Endothelial cell (in vitro differentiated cells): Measurements from ENCODE around the gene TFIP11. TPM values are rescaled to one million over a fixed set of nuclear protein-coding genes. Genes with fewer than 3 reads are reported as not detected.

ENCODE experiments used
- DNase-seq: peaks from one replicate; pipeline ENCODE4 v3.0.0; 2021; ENCODE audit warnings: low spot score
- H3K27ac Mint-ChIP-seq: one replicate; pipeline ENCODE4 v1.8.0; 2021; ENCODE audit warnings: mixed read lengths, inconsistent platforms; ENCODE audit not compliant: unreplicated experiment
- H3K27me3 Mint-ChIP-seq: one replicate; pipeline ENCODE4 v1.8.0; 2021; ENCODE audit warnings: mild to moderate bottlenecking, moderate library complexity, mixed read lengths, inconsistent platforms; ENCODE audit not compliant: unreplicated experiment
- H3K36me3 Mint-ChIP-seq: one replicate; pipeline ENCODE4 v1.8.0; 2021; ENCODE audit warnings: mild to moderate bottlenecking, low read depth, mixed read lengths, inconsistent platforms; ENCODE audit not compliant: unreplicated experiment
- H3K4me1 Mint-ChIP-seq: one replicate; pipeline ENCODE4 v1.8.0; 2021; ENCODE audit warnings: mild to moderate bottlenecking, mixed read lengths, inconsistent platforms; ENCODE audit not compliant: unreplicated experiment
- H3K4me3 Mint-ChIP-seq: one replicate; pipeline ENCODE4 v1.8.0; 2021; ENCODE audit warnings: mild to moderate bottlenecking, mixed read lengths, inconsistent platforms; ENCODE audit not compliant: unreplicated experiment
- H3K9me3 Mint-ChIP-seq: one replicate; pipeline ENCODE4 v1.8.0; 2021; ENCODE audit warnings: mixed read lengths, inconsistent platforms; ENCODE audit not compliant: unreplicated experiment
- CTCF ChIP-seq: fragments of 200-600 bp; sonication (generic); IDR thresholded peaks from one replicate; pipeline ENCODE4 v1.5.0; 2021; ENCODE audit warnings: antibody characterized with exemption; ENCODE audit not compliant: unreplicated experiment
- total RNA-seq: library from RNA; stranded (reverse); fragmentation: NEBNext Ultra II Directional; extraction: Animal tissue kit (Norgen Biotek cat#: 25700); gene quantifications from one replicate; pipeline ENCODE4 v1.2.1, GENCODE V29; 2021; ENCODE audit not compliant: unreplicated experiment

TFIP11 gene
- total RNA-seq, 1 donor from 2014 or later = 38.6 TPM

GRCh38 chr22:26481694-26482093, 30.6 kb downstream of the TFIP11 start:
- H3K27ac Mint-ChIP-seq = no peak overlapping the region
- H3K9me3 Mint-ChIP-seq = no peaks in the 10 kb centered on the region
- H3K4me3 Mint-ChIP-seq = no peak overlapping the region
- no peak for DNase-seq
- no peak for TF ChIP-seq CTCF
- peaks cover 3% of the 10 kb centered on the region for H3K27me3 Mint-ChIP-seq
- peaks cover 34% of the 10 kb centered on the region for H3K4me1 Mint-ChIP-seq
- H3K36me3 Mint-ChIP-seq = peaks cover 22% of the 10 kb centered on the region

- Mint-ChIP-seq H3K27me3 (peaks cover 3% of the 10 kb centered on the region), H3K27ac (no peak overlapping the region), H3K4me3 (no peak overlapping the region), H3K9me3 (no peaks in the 10 kb centered on the region), H3K4me1 (peaks cover 34% of the 10 kb centered on the region), H3K36me3 (peaks cover 25% of the 10 kb centered on the region)
- TF ChIP-seq CTCF = no peak
- DNase-seq = no peak
Measured at GRCh38 chr22:26481112-26481693, 31.1 kb downstream of the TFIP11 start.

- no peak overlapping the region for H3K27ac Mint-ChIP-seq
- peaks cover 3% of the 10 kb centered on the region for H3K27me3 Mint-ChIP-seq
- H3K4me3 Mint-ChIP-seq = no peak overlapping the region
- peaks cover 25% of the 10 kb centered on the region for H3K36me3 Mint-ChIP-seq
- no peak for TF ChIP-seq CTCF
- no peaks in the 10 kb centered on the region for H3K9me3 Mint-ChIP-seq
- H3K4me1 Mint-ChIP-seq = peaks cover 34% of the 10 kb centered on the region
- no peak for DNase-seq
Measured at GRCh38 chr22:26480611-26480932, 31.7 kb downstream of the TFIP11 start.

GRCh38 chr22:26479792-26480610, 32.3 kb downstream of the TFIP11 start:
- H3K4me3 Mint-ChIP-seq = peak overlapping the region; percentile 7
- peaks cover 34% of the 10 kb centered on the region for H3K4me1 Mint-ChIP-seq

More at GRCh38 chr22:26479792-26480610, 32.3 kb downstream of the TFIP11 start:
- Mint-ChIP-seq H3K27ac (peak overlapping the region; percentile 33), H3K9me3 (no peaks in the 10 kb centered on the region), H3K27me3 (peaks cover 3% of the 10 kb centered on the region), H3K36me3 (peaks cover 25% of the 10 kb centered on the region)
- no peak for TF ChIP-seq CTCF
- no peak for DNase-seq
